Measurements from ENCODE around the gene LPO.

The LPO gene

GRCh38 chr17:58238147-58238634 is at the start of gene LPO:
TSS of gene LPO (plus strand) at chr17:58238584. CDS start at chr17:58242980, 4,396 bp downstream.
- no peak for DNase-seq (ENCODE audit: low read depth in 2 of 2)

DNA sequence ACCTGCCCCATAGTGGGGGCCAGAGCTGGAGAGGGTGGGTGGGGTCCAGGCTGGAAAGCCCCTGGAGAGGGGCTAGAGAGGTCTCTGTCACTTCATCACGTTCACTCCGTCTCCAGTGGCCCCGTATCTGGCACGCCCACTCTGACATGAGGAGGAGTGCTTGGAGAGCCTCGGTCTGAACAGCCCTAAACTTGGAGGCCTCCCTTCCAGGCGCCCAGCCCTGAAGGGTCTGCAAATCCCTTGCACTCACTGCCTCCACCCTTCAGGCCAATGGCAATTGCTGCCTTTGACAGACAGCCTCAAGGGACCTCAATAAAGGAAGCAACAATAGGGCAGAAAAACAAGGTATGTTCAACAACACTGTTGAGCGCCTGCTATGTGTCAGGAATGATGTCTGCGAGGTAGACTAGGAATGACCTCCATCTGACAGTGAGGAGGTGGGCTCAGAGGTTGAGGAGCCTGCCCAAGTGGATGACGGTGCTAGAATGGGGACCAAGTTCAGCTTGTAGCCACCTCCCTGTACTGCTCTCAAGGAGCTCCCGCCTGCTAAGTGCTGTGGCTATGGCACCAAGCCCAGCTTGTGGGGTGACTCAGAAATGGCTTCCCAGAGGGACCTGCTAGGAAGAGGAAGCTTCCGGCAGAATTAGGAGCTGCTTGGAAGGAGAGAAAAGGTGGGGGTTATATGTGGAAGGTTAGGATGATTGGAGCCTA is 48.8 kb upstream of the LPO start:
- DNase-seq (ENCODE audit: low read depth in 2 of 2): no peak

DNA sequence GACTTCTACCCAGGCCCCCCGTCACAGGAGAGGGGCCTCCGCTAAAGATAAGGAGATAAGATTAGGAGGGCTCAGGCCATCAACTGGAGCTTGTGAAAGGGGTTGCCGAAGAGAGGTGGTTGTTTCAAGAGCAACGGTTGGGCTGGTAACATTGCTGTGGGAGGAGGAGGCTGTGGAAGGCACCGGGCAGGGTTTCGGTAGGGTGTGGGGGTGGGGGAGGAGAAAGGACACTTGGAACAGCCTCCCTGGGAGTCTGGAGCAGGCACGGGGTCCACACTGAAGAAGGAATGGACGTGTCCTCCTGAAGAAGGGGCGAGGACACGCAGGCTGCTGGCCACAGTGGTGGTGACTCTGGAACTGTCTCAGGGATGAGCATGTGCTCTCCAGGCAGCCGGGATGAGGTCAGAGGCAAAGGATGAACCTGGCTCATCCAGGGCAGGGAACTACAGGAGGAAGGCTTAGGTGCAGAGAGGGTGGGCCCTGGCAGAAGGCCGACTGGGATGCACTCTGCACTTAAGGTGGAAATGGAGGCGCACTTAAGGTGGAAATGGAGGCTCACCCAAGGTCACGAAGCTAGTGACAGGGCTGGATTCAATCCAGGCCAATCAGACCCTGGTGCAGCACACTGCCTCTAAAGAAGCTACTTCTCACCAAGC is 47.0 kb upstream of the LPO start:
- DNase-seq (ENCODE audit: low read depth in 2 of 2): no peak

GRCh38 chr17:58192612-58193011 is 45.8 kb upstream of the LPO start, which contains the start of gene EPX:
TSS of gene EPX (plus strand) at chr17:58192726. CDS start at chr17:58192847, 121 bp downstream.
- DNase-seq (ENCODE audit: low read depth in 2 of 2): no peak

DNA sequence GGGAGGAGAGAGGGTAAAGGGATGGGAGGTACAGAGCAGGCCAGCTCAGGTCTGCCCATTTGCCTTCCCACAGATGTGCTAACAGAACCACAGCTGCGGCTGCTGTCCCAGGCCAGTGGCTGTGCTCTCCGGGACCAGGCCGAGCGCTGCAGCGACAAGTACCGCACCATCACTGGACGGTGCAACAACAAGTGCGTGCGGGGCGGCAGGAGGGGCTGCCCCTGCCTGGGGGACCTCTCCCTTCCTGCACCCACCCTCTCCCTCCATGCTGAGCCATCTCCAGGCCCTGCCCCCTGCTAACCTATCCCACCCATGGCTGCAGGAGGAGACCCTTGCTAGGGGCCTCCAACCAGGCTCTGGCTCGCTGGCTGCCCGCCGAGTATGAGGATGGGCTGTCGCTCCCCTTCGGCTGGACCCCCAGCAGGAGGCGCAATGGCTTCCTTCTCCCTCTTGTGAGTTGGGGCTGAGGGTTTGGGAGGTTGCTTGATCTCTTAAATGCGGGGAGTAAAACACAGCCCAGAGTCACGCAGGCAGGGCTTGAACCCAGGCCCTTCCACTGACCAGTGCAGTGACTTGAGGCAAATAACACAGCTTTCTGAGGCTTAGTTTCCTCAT is 44.6 kb upstream of the LPO start:
- no peak for DNase-seq (ENCODE audit: low read depth in 2 of 2)

GRCh38 chr17:58195518-58196123 is 42.8 kb upstream of the LPO start:
- DNase-seq (ENCODE audit: low read depth in 2 of 2): no peak

DNA sequence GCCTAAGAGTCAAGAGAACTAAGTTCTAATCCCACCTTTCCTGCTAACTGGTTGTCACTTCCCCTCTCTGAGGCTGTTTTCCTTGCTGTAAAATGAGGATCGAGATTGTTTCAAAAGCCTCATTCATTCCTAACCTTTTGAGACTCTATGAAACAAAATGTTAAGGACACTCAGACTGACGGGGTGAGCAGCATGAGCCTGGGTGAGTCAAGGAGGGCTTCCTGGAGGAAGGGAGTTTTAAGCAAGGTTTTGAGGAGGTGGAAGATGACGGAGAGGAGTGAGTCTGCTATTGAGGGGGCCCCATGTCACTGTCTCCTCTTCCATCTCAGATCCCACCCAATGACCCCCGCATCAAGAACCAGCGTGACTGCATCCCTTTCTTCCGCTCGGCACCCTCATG is 41.8 kb upstream of the LPO start:
- no peak for DNase-seq (ENCODE audit: low read depth in 2 of 2)

GRCh38 chr17:58200024-58200633 is 38.3 kb upstream of the LPO start:
- peak; percentile 32 to 36 for DNase-seq (ENCODE audit: low read depth in 2 of 2)

GRCh38 chr17:58202859-58203258 is 35.5 kb upstream of the LPO start:
- DNase-seq (ENCODE audit: low read depth in 2 of 2): no peak

DNA sequence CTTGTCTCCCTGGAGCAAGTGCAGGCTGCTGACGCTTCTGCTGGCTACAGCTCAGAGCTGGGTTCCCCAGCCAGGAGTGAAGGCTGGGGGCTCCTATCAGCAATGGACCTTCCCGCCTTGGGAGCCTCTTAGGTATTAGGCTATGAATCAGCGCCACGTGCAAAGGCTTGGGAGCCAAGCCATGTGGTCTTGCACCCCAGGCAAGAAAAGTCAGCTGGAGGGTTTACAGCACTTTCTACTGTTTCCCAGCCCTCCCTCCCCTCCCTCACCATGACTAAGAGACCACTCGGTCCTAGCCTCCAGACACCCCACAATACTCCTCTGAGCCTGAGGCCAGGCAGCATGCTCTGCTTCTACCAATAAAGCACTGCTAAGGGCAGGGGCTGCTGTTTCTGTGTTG is 33.6 kb upstream of the LPO start:
- DNase-seq (ENCODE audit: low read depth in 2 of 2): no peak

GRCh38 chr17:58205936-58206335 is 32.4 kb upstream of the LPO start:
- no peak for DNase-seq (ENCODE audit: low read depth in 2 of 2)

DNA sequence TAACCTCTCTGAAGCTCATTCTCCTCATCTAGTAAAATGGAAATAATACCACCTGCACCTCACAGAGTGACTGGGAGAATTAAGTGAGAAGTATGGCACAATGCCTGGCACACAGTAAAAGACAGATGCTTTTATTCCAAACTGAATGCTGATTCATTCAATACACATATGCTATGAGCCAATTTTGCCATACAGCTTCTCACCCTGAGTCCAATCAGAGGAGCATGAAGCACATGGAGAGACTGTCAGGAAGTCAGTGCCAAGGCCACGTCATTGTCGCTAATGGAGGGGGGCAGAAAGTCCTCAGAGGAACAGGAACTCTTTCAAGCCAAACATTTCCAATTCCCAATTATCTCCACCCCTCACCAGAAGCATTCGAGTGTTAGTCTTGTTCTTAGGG is 30.9 kb upstream of the LPO start:
- no peak for DNase-seq (ENCODE audit: low read depth in 2 of 2)

- DNase-seq (ENCODE audit: low read depth in 2 of 2): no peak
Measured at GRCh38 chr17:58208344-58208743, 30.0 kb upstream of the LPO start.

DNA sequence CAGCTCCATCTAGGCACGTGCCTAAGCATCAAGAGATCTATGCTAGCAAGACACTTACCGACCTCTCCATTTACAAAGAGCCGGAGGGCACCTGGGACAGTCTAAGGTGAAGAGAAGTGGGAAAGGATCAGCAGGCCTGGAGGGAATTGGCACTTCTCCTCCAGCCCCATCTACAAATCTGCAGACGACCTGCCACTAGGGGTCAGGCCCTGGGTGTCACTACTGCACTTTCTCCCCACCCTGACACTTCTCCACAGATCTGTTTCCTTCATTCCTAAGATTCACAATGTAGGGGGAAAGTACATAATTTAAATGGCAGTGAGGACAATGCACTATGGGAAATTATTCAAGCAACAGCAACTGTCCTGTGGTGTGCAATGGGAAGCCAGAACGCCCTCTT is 27.5 kb upstream of the LPO start:
- DNase-seq (ENCODE audit: low read depth in 2 of 2): no peak

DNA sequence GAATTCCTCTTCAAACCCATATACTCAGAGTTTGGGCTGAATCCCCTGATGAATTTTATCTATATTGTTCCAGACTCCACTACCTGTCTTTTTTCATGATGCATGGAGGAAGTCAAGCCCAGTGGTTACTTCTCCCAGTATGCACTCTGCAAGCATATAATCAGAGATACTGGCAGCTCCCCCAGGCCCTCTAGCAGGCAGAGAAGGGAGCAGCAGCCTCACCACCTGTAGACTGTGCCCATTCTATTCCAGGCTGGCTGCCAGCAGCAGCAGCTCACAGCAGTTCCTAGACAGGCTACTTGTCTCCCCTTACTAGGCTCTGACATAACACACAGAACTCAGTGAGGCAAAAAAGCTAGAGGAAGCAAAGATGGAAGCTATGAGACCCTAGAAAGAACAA is 22.7 kb upstream of the LPO start:
- DNase-seq (ENCODE audit: low read depth in 2 of 2): no peak

GRCh38 chr17:58217766-58218165 is 20.6 kb upstream of the LPO start:
- no peak for DNase-seq (ENCODE audit: low read depth in 2 of 2)

- DNase-seq (ENCODE audit: low read depth in 2 of 2): peak; percentile 93 to 95
Measured at GRCh38 chr17:58219007-58219788, 19.2 kb upstream of the LPO start, which contains the start of gene MKS1. TSS of gene MKS1 (minus strand) at chr17:58219255. CDS start at chr17:58219230, 25 bp downstream.

GRCh38 chr17:58219789-58220183 is 18.6 kb upstream of the LPO start:
- no peak for DNase-seq (ENCODE audit: low read depth in 2 of 2)

GRCh38 chr17:58224315-58224714 is 14.1 kb upstream of the LPO start:
- no peak for DNase-seq (ENCODE audit: low read depth in 2 of 2)

GRCh38 chr17:58227733-58228132 is 10.7 kb upstream of the LPO start:
- no peak for DNase-seq (ENCODE audit: low read depth in 2 of 2)

DNA sequence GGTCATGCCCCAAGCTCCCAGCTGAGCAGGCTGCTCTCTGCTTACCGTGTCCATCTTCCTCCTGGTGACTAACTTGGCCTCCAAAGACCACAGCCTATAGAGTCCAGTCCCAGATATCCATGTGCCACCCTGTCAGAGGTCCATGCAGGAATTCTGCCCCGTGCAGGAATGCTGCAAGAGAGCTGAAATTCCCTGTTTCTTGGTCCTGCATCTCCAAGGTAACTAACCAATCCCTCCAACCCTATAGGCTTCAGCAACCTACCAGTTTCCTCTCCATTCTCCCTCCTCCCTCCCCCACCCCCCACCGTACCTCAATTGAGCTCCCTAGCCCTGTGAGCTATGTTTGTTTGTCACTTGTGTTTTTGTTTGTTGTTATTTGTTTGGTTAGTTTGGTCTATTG is 9.7 kb upstream of the LPO start:
- DNase-seq (ENCODE audit: low read depth in 2 of 2): no peak

Measured in stimulated activated CD8-positive, alpha-beta memory T cell treated with anti-CD3 and anti-CD28 coated beads, Interleukin-15, amount 100 ng/mL, for 48 hours (primary cell).